ENCODE measurements around the gene SRSF7.

GRCh38 chr2:38778687-38779082 lies 27.5 kb upstream of the SRSF7 start:
- no peak for TF ChIP-seq CTCF (IDR thresholded peaks at IDR 0.05)
- no peak for TF ChIP-seq POLR2A (IDR thresholded peaks at IDR 0.05)
